AML-193 (cell line): ENCODE results near the gene LRIG2.

Experiments used
- DNase-seq, 2 experiments: peaks; one replicate each; lab custom pipeline; 2025; lab: John Stamatoyannopoulos, UW

LRIG2 gene

GRCh38 chr1:113170519-113170918 lies 97.5 kb downstream of the LRIG2 start:
- DNase-seq, result no peak

- DNase-seq, result no peak
Measured at GRCh38 chr1:113178106-113178505, 105.1 kb downstream of the LRIG2 start.

GRCh38 chr1:113178522-113178921 lies 105.5 kb downstream of the LRIG2 start:
- no peak for DNase-seq
